Gastroesophageal sphincter (tissue), 4 donors: Measurements from ENCODE around the gene ACSF2. TPM values are rescaled to one million over a fixed set of nuclear protein-coding genes. Genes with fewer than 3 reads are reported as not detected.

ENCODE experiments used
- ATAC-seq: fragments of 150-250 bp; one replicate; pipeline ENCODE4 v1.9.1; 2016; ENCODE audit warnings: mild to moderate bottlenecking, moderate library complexity
- H3K27ac ChIP-seq, 4 donors: fragments of 200-600 bp; sonication (generic) in 3 of 4; 1 replicate in 3 of 4; 2 replicates in 1 of 4; pipeline ENCODE4 v1.5.1; 2016 to 2019
- H3K27me3 ChIP-seq: fragments of 200-600 bp; sonication (generic); one replicate; pipeline ENCODE4 v1.5.1; 2019
- H3K36me3 ChIP-seq, 2 donors: fragments of 200-600 bp; sonication (generic); one replicate each; pipeline ENCODE4 v1.5.1; 2019; ENCODE audit warnings: control low read depth in 1 of 2
- H3K4me1 ChIP-seq, 3 donors: fragments of 200-600 bp; sonication (generic); 1 replicate in 2 of 3; 2 replicates in 1 of 3; pipeline ENCODE4 v1.5.1; 2016 to 2019; ENCODE audit warnings: control low read depth in 2 of 3
- H3K4me3 ChIP-seq, 2 donors: fragments of 200-600 bp; sonication (generic); one replicate each; pipeline ENCODE4 v1.5.1; 2019; ENCODE audit warnings: mild to moderate bottlenecking in 1 of 2, moderate library complexity in 1 of 2
- H3K9me3 ChIP-seq, 3 donors: fragments of 200-600 bp; sonication (generic); one replicate each; pipeline ENCODE4 v1.5.1; 2017 to 2019; ENCODE audit warnings: control low read depth in 2 of 3
- CTCF ChIP-seq, 4 experiments: fragments of 200-600 bp in 2 of 4; fragments of 450-650 bp in 2 of 4; sonication (generic) in 1 of 4; IDR thresholded peaks; one replicate each; pipeline ENCODE4 v1.5.1; 2017 to 2019; ENCODE audit warnings: antibody characterized with exemption in 4 of 4, mild to moderate bottlenecking in 2 of 4, moderate library complexity in 2 of 4
- EP300 ChIP-seq: sonication (generic); formaldehyde crosslinking; IDR thresholded peaks from one replicate; pipeline ENCODE4 v1.6.1; 2017; ENCODE audit warnings: antibody characterized with exemption, mild to moderate bottlenecking
- POLR2A ChIP-seq, 2 donors: fragments of 450-650 bp; IDR thresholded peaks; one replicate each; pipeline ENCODE4 v1.6.1; 2017; ENCODE audit warnings: antibody characterized with exemption in 2 of 2, mild to moderate bottlenecking in 2 of 2, moderate library complexity in 1 of 2
- POLR2AphosphoS5 ChIP-seq: sonication (generic); formaldehyde crosslinking; IDR thresholded peaks from one replicate; pipeline ENCODE4 v1.6.1; 2017; ENCODE audit warnings: antibody characterized with exemption
- WGBS, 2 donors: methylation state at CpG; one replicate each; pipeline ENCODE4 v1.1.5; 2018; ENCODE audit warnings: low coverage in 1 of 2; 5-methylcytosine and 5-hydroxymethylcytosine counted together
- total RNA-seq, 4 donors: library from RNA; depleted of rRNA; stranded (reverse); fragments of >200 nt; gene quantifications; one replicate each; pipeline ENCODE4 v1.1.0, GENCODE V29; 2016

Gene ACSF2
- total RNA-seq, 4 donors from 2014 or later, result 11.5 to 23.3 (median 16.1) TPM

GRCh38 chr17:50445730-50446325 is 19.8 kb downstream of the ACSF2 start:
- Histone ChIP-seq H3K4me1 (peaks cover 0 to 11% (median 0%) of the 10 kb centered on the region in 3 donors), H3K27ac (no peak overlapping the region), H3K9me3 (no peaks in the 10 kb centered on the region), H3K4me3 (no peak overlapping the region), H3K27me3 (no peaks in the 10 kb centered on the region), H3K36me3 (peaks cover 0 to 2% of the 10 kb centered on the region in 2 donors)
- ATAC-seq, result no peak
- 28 to 33% methylated on average over 1 of the region's 1 CpG for WGBS, 2 donors
- TF ChIP-seq POLR2A (IDR thresholded peaks at IDR 0.05) (no peak), CTCF (IDR thresholded peaks at IDR 0.05) (no peak), EP300 (no peak), POLR2AphosphoS5 (no peak)

GRCh38 chr17:50447870-50448595 is 22.0 kb downstream of the ACSF2 start:
- Histone ChIP-seq H3K4me3 (no peak overlapping the region), H3K4me1 (peaks cover 0 to 9% (median 0%) of the 10 kb centered on the region in 3 donors), H3K27ac (no peak overlapping the region), H3K27me3 (no peaks in the 10 kb centered on the region), H3K9me3 (no peaks in the 10 kb centered on the region), H3K36me3 (no peaks in the 10 kb centered on the region)
- ATAC-seq, result no peak
- TF ChIP-seq EP300 (no peak), CTCF (IDR thresholded peaks at IDR 0.05) (no peak), POLR2A (IDR thresholded peaks at IDR 0.05) (no peak), POLR2AphosphoS5 (no peak)
- WGBS, 2 donors, result 82 to 88% methylated on average over 6 to 7 of the region's 7 CpGs

- Histone ChIP-seq H3K36me3 (no peaks in the 10 kb centered on the region), H3K9me3 (no peaks in the 10 kb centered on the region), H3K27me3 (no peaks in the 10 kb centered on the region), H3K4me3 (no peak overlapping the region), H3K27ac (no peak overlapping the region), H3K4me1 (peaks cover 0 to 3% (median 0%) of the 10 kb centered on the region in 3 donors)
- 89 to 93% methylated on average over 1 to 2 of the region's 2 CpGs for WGBS, 2 donors
- no peak for ATAC-seq
- no peak for TF ChIP-seq POLR2A (IDR thresholded peaks at IDR 0.05)
- no peak for TF ChIP-seq EP300
- TF ChIP-seq CTCF (IDR thresholded peaks at IDR 0.05), result no peak
- no peak for TF ChIP-seq POLR2AphosphoS5
These were observed 22.6 kb downstream of the ACSF2 start for GRCh38 chr17:50448643-50449042.

- TF ChIP-seq POLR2AphosphoS5, result no peak
- no peak for TF ChIP-seq POLR2A (IDR thresholded peaks at IDR 0.05)
- TF ChIP-seq CTCF (IDR thresholded peaks at IDR 0.05), result no peak
- TF ChIP-seq EP300, result no peak
- H3K36me3 ChIP-seq, result peaks cover 0 to 14% of the 10 kb centered on the region in 2 donors
- no peak overlapping the region for H3K27ac ChIP-seq
- WGBS, 2 donors, result 57 to 70% methylated on average over 5 to 6 of the region's 7 CpGs
- no peak for ATAC-seq
- H3K27me3 ChIP-seq, result no peaks in the 10 kb centered on the region
- H3K9me3 ChIP-seq, result no peaks in the 10 kb centered on the region
- no peaks in the 10 kb centered on the region for H3K4me1 ChIP-seq
- H3K4me3 ChIP-seq, result no peak overlapping the region
These were observed 26.1 kb downstream of the ACSF2 start for GRCh38 chr17:50451943-50452629.
